Sigmoid colon (tissue), 7 donors: ENCODE data around the gene EIF3A. TPM values are rescaled to one million over a fixed set of nuclear protein-coding genes. Genes with fewer than 3 reads are reported as not detected.

Source experiments
- DNase-seq: peaks from one replicate; pipeline ENCODE4 v3.0.0-alpha.2; 2019
- H3K27ac ChIP-seq, 4 donors: fragments of 200-600 bp; sonication (generic); one replicate each; pipeline ENCODE4 v1.5.1; 2016 to 2019; ENCODE audit warnings: mild to moderate bottlenecking in 1 of 4
- H3K27me3 ChIP-seq, 3 donors: fragments of 200-600 bp; sonication (generic); one replicate each; pipeline ENCODE4 v1.5.1; 2019; ENCODE audit warnings: mild to moderate bottlenecking in 1 of 3
- H3K36me3 ChIP-seq, 4 donors: fragments of 200-600 bp; sonication (generic); one replicate each; pipeline ENCODE4 v1.5.1; 2016 to 2019
- H3K4me1 ChIP-seq, 4 donors: fragments of 200-600 bp; sonication (generic); one replicate each; pipeline ENCODE4 v1.5.1; 2017 to 2019
- H3K4me3 ChIP-seq, 4 donors: fragments of 200-600 bp; sonication (generic); one replicate each; pipeline ENCODE4 v1.5.1; 2017 to 2019; ENCODE audit warnings: mild to moderate bottlenecking in 2 of 4, moderate library complexity in 1 of 4
- H3K9me3 ChIP-seq, 4 donors: fragments of 200-600 bp in 3 of 4; sonication (generic) in 3 of 4; one replicate each; pipeline versions ENCODE4 v1.5.1 to v1.6.1; 2013 to 2019
- CTCF ChIP-seq, 4 experiments: fragments of 450-650 bp in 3 of 4; fragments of 200-600 bp in 1 of 4; IDR thresholded peaks; one replicate each; pipeline ENCODE4 v1.5.1; 2016 to 2019; ENCODE audit warnings: antibody characterized with exemption in 4 of 4, mild to moderate bottlenecking in 3 of 4, moderate library complexity in 2 of 4
- EP300 ChIP-seq, 4 donors: sonication (generic); formaldehyde crosslinking; IDR thresholded peaks; one replicate each; pipeline ENCODE4 v1.6.1; 2017; ENCODE audit warnings: antibody characterized with exemption in 4 of 4
- POLR2A ChIP-seq, 2 donors: fragments of 450-650 bp; IDR thresholded peaks; one replicate each; pipeline ENCODE4 v1.6.1; 2016; ENCODE audit warnings: antibody characterized with exemption in 2 of 2, mild to moderate bottlenecking in 2 of 2, moderate library complexity in 2 of 2
- POLR2AphosphoS5 ChIP-seq, 4 donors: sonication (generic); formaldehyde crosslinking; IDR thresholded peaks; one replicate each; pipeline ENCODE4 v1.6.1; 2017; ENCODE audit warnings: antibody characterized with exemption in 4 of 4
- WGBS, 2 donors: extraction: QIAGEN DNeasy Blood & Tissue Kit; methylation state at CpG; one replicate each; pipeline ENCODE4 v1.1.7; 2013; 5-methylcytosine and 5-hydroxymethylcytosine counted together
- intact Hi-C: fragments of 100-400 bp; cut with DNase I; formaldehyde crosslinking; loops from one replicate; pipeline ENCODE4 v1.15.1; 2023
- polyA plus RNA-seq, 3 donors: library from polyadenylated mRNA; stranded (reverse); fragments of 200-250 nt; gene quantifications; one replicate each; pipeline ENCODE4 v1.2.3, GENCODE V29; 2013
- total RNA-seq, 4 donors: library from RNA; depleted of rRNA; stranded (reverse); fragments of >200 nt; gene quantifications; one replicate each; pipeline ENCODE4 v1.1.0, GENCODE V29; 2016
- donor health status: healthy with polysubstance abuse.
- donor health status: Bipolar disorder and iron deficiency.
- donor health status: healthy.

EIF3A gene
- total and polyA plus RNA-seq, 7 donors: 27.5 to 135 (median 98.4) TPM

DNA sequence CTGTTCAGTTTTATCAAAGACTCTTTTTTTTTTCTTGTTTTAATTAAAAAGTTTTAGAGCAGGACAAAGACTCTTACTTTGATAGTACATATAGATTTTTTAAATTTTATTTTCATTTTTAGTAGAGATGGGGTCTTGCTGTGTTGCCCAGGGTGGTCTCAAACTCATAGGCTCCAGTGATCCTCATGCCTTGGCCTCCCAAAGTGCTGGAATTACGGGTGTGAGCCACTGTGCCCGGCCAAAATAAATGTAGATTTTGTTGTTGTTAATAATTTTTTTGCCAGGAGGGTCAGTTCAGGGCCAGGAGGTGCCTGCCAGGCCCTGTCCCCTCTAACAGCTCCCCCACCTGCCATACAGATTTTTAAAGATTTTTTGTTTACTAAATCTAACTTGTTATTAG lies 40.3 kb upstream of the EIF3A start:
- H3K9me3 ChIP-seq: no peaks in the 10 kb centered on the region
- intact Hi-C loops: no loop called here
- H3K27me3 ChIP-seq: no peaks in the 10 kb centered on the region
- H3K4me1 ChIP-seq: peaks cover 0 to 13% (median 5%) of the 10 kb centered on the region in 4 donors
- WGBS, 2 donors: 95 to 96% methylated on average over 2 of the region's 2 CpGs
- no peak overlapping the region for H3K4me3 ChIP-seq
- peak overlapping the region; percentile 24 to 54 (median 46) for H3K27ac ChIP-seq
- TF ChIP-seq EP300 (IDR thresholded peaks at IDR 0.05) (no peak), CTCF (IDR thresholded peaks at IDR 0.05) (no peak)
- DNase-seq: no peak
- peaks cover 22 to 89% (median 45%) of the 10 kb centered on the region in 4 donors for H3K36me3 ChIP-seq

- H3K4me3 ChIP-seq: no peak overlapping the region
- WGBS, 2 donors: 68 to 82% methylated on average over 4 of the region's 4 CpGs
- H3K27ac ChIP-seq: peak overlapping the region; percentile 24 to 54 (median 46)
- peak; percentile 9 for DNase-seq
- H3K27me3 ChIP-seq: no peaks in the 10 kb centered on the region
- peaks cover 0 to 13% (median 5%) of the 10 kb centered on the region in 4 donors for H3K4me1 ChIP-seq
- peaks cover 20 to 85% (median 43%) of the 10 kb centered on the region in 4 donors for H3K36me3 ChIP-seq
- intact Hi-C loops: no loop called here
- no peaks in the 10 kb centered on the region for H3K9me3 ChIP-seq
- no peak for TF ChIP-seq CTCF (IDR thresholded peaks at IDR 0.05)
- TF ChIP-seq POLR2AphosphoS5 (IDR thresholded peaks at IDR 0.05): no peak
- no peak for TF ChIP-seq POLR2A (IDR thresholded peaks at IDR 0.05)
- no peak for TF ChIP-seq EP300 (IDR thresholded peaks at IDR 0.05)
Measured at GRCh38 chr10:119120413-119120867, 39.8 kb upstream of the EIF3A start.

DNA sequence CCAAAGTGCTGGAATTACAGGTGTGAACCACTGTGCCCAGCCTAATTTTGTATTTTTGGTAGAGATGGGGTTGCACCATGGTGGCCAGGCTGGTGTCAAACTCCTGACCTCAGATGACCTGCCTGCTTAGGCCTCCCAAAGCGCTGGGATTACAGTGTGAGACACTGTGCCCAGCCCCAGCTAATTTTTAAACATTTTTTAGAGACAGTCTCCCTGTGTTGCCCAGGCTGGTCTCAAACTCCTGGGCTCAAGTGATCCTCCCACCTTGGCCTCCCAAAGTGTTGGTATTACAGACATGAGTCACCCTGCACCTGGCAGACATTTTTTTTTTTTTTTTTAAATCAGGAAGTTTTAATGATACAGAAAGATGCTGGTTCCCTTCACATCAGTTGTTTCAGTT lies 38.8 kb upstream of the EIF3A start:
- intact Hi-C loops: no loop called here
- Histone ChIP-seq H3K9me3 (no peaks in the 10 kb centered on the region), H3K4me1 (peaks cover 0 to 20% (median 11%) of the 10 kb centered on the region in 4 donors), H3K4me3 (no peak overlapping the region), H3K27ac (no peak overlapping the region), H3K36me3 (peaks cover 20 to 74% (median 39%) of the 10 kb centered on the region in 4 donors), H3K27me3 (no peaks in the 10 kb centered on the region)
- DNase-seq: peak; percentile 21
- 96 to 100% methylated on average over 1 of the region's 1 CpG for WGBS, 2 donors
- TF ChIP-seq POLR2A (IDR thresholded peaks at IDR 0.05) (no peak), POLR2AphosphoS5 (IDR thresholded peaks at IDR 0.05) (no peak), CTCF (IDR thresholded peaks at IDR 0.05) (no peak), EP300 (IDR thresholded peaks at IDR 0.05) (no peak)

GRCh38 chr10:119118231-119118630 lies 37.6 kb upstream of the EIF3A start:
- TF ChIP-seq EP300 (IDR thresholded peaks at IDR 0.05): no peak
- no peak for TF ChIP-seq POLR2A (IDR thresholded peaks at IDR 0.05)
- no peak for TF ChIP-seq POLR2AphosphoS5 (IDR thresholded peaks at IDR 0.05)
- TF ChIP-seq CTCF (IDR thresholded peaks at IDR 0.05): no peak
- no peaks in the 10 kb centered on the region for H3K9me3 ChIP-seq
- 95% methylated on average over 5 of the region's 5 CpGs for WGBS, 2 donors
- DNase-seq: peak; percentile 36
- no peak overlapping the region for H3K27ac ChIP-seq
- peaks cover 0 to 30% (median 23%) of the 10 kb centered on the region in 4 donors for H3K4me1 ChIP-seq
- no peak overlapping the region for H3K4me3 ChIP-seq
- intact Hi-C loops: no loop called here
- peaks cover 20 to 63% (median 34%) of the 10 kb centered on the region in 4 donors for H3K36me3 ChIP-seq
- no peaks in the 10 kb centered on the region for H3K27me3 ChIP-seq
